Brain microvascular endothelial cell (primary cell): ENCODE measurements around the gene CBL.

ENCODE experiments used
- DNase-seq: peaks from one replicate; pipeline ENCODE4 v3.0.0-alpha.2; 2020
- H3K27ac ChIP-seq: fragments of 250-450 bp; sonication (Bioruptor Pico); 2 replicates; pipeline ENCODE4 v1.5.1; 2020; ENCODE audit warnings: mild to moderate bottlenecking, moderate library complexity
- H3K27me3 ChIP-seq: fragments of 250-450 bp; sonication (Bioruptor Pico); replicated peaks from 2 replicates; pipeline ENCODE4 v1.5.1; 2020; ENCODE audit warnings: mild to moderate bottlenecking
- H3K36me3 ChIP-seq: fragments of 250-450 bp; sonication (Bioruptor Pico); replicated peaks from 2 replicates; pipeline ENCODE4 v1.5.1; 2020; ENCODE audit warnings: mild to moderate bottlenecking
- H3K4me3 ChIP-seq: 2 replicates; pipeline ENCODE4 v1.5.1; 2011; ENCODE audit warnings: low read depth, mild to moderate bottlenecking, control low read depth, low read length, moderate library complexity
- in situ Hi-C: cut with HindIII; loops from 2 replicates; pipeline ENCODE4 v1.10.0; 2017; ENCODE audit warnings: low sequenced_read_pairs, low pct_ligation_motif_present
- TF ChIP-seq, protein P1 (sequence below): IDR thresholded peaks from 2 replicates; pipeline ENCODE4 v1.5.1; 2011; ENCODE audit warnings: low read depth, mild to moderate bottlenecking, moderate library complexity, low read length, control low read depth, inconsistent platforms; ENCODE audit errors: missing control alignments

The CBL gene

DNA sequence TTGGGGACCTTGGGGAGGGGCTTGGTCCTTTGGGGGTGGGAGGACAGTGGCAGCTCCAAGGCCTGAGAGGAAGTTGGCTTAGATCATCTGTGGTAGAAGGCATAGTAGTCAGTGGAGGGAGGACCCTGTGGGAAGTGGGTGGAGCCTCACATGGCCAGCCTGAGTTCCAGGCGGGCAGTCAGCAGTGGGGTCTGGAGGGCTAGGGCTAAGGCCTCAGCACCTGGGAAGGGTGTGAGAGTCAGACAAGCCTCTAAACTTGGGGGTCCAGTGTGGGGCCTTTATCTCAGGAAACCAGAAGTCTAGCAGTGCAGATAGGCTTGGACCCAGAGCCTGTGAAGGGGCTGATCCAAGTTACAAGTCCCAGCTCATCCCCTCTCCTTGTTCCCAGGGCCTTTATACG, 33.6 kb upstream of the CBL start:
- Histone ChIP-seq H3K36me3 (no peaks in the 10 kb centered on the region), H3K27ac (no peak overlapping the region), H3K27me3 (no peaks in the 10 kb centered on the region), H3K4me3 (no peak overlapping the region)
- DNase-seq: no peak
- in situ Hi-C loops: no loop called here
- TF ChIP-seq, protein P1, sequence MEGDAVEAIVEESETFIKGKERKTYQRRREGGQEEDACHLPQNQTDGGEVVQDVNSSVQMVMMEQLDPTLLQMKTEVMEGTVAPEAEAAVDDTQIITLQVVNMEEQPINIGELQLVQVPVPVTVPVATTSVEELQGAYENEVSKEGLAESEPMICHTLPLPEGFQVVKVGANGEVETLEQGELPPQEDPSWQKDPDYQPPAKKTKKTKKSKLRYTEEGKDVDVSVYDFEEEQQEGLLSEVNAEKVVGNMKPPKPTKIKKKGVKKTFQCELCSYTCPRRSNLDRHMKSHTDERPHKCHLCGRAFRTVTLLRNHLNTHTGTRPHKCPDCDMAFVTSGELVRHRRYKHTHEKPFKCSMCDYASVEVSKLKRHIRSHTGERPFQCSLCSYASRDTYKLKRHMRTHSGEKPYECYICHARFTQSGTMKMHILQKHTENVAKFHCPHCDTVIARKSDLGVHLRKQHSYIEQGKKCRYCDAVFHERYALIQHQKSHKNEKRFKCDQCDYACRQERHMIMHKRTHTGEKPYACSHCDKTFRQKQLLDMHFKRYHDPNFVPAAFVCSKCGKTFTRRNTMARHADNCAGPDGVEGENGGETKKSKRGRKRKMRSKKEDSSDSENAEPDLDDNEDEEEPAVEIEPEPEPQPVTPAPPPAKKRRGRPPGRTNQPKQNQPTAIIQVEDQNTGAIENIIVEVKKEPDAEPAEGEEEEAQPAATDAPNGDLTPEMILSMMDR: no peak

DNA sequence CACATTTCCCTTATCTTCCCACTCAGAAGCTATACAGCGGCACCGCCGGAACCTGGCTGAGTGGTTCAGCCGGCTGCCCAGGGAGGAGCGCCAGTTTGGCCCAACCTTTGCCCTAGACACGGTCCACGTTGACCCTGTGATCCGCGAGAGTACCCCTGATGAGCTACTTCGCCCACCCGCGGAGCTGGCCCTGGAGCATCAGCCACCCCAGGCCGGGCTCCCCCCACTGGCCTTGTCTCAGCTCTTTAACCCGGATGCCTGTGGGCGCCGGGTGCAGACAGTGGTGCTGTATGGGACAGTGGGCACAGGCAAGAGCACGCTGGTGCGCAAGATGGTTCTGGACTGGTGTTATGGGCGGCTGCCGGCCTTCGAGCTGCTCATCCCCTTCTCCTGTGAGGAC, 32.7 kb upstream of the CBL start:
- no peak overlapping the region for H3K27ac ChIP-seq
- H3K4me3 ChIP-seq: no peak overlapping the region
- H3K36me3 ChIP-seq: no peaks in the 10 kb centered on the region
- no peak for DNase-seq
- TF ChIP-seq, protein P1: no peak
- in situ Hi-C loops: no loop called here
- no peaks in the 10 kb centered on the region for H3K27me3 ChIP-seq

DNA sequence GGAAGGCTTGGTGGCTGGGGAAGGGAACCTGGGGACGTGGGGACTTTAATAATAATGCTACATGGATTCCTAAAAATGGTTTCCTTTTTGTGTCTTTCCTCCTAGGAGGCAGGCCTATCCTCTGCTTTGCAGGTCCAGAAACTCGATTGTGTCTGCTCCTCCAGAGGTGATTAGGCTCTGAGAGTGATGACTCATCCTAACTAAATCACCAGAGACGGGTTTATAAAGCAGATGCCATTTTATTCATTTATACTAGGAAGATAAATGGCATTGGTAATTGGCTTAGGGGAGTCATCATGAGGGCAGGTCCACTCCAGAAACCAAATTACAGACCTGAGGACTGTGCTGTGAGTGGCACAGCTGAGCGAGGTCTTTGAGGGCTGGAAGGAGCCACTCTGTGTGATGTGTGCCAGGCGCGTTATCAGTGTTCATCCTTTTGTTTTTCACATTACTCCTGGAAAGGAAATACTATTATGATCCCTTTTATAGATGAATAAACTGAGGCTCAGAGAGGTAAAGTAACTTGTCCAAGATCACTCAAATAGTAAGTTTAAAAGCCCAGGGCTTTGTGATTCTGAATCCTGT, 30.6 kb upstream of the CBL start:
- Histone ChIP-seq H3K27ac (no peak overlapping the region), H3K36me3 (no peaks in the 10 kb centered on the region), H3K27me3 (no peaks in the 10 kb centered on the region), H3K4me3 (no peak overlapping the region)
- TF ChIP-seq, protein P1: no peak
- no peak for DNase-seq
- in situ Hi-C loops: no loop called here

DNA sequence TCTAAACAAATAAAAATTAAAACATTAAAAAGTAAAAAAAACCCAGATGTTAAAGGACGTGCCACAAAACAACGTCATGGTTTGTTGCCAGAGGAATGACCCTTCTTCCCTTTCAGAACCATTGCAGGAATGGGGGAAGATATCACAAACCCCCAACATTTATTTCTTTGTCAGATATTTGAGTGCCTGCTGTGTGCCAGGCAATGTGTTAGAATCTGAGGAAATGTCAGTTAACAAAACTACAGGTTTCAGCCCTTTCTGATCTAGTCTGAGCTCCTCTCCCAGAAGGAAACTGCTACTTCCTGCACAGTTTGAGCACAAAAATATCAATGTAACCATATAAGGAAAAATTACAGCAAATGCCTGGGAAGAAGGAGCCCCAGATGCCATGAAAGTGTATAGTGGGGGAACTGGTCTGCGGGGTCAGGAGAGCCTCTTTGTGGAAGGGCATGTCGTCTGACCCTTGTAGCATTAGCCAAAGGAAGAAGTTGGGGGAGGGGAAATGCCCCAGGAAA, 27.9 kb upstream of the CBL start:
- no peaks in the 10 kb centered on the region for H3K36me3 ChIP-seq
- H3K4me3 ChIP-seq: no peak overlapping the region
- TF ChIP-seq, protein P1: no peak
- H3K27me3 ChIP-seq: no peaks in the 10 kb centered on the region
- in situ Hi-C loops: no loop called here
- H3K27ac ChIP-seq: no peak overlapping the region
- no peak for DNase-seq

DNA sequence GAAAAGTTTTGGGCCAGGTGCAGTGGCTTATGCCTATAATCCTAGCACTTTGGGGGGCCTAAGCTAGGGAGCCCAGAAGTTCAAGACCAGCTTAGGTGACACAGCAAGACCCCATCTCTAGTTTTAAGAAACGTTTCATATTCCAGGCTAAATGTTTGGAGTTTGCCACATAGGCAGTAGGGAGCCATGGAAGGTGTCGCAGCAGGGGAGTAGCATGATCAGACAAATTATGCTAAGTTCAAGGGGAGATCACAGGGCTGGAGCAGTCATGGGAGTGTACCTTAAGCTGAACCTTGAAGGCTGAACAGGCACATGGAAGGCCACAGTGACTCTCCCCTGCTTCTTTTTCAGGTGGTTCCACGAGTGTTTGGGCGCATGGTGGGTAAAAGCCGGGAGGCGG, 26.8 kb upstream of the CBL start:
- TF ChIP-seq, protein P1: no peak
- Histone ChIP-seq H3K4me3 (no peak overlapping the region), H3K27me3 (no peaks in the 10 kb centered on the region), H3K36me3 (no peaks in the 10 kb centered on the region), H3K27ac (no peak overlapping the region)
- DNase-seq: no peak
- in situ Hi-C loops: no loop called here

DNA sequence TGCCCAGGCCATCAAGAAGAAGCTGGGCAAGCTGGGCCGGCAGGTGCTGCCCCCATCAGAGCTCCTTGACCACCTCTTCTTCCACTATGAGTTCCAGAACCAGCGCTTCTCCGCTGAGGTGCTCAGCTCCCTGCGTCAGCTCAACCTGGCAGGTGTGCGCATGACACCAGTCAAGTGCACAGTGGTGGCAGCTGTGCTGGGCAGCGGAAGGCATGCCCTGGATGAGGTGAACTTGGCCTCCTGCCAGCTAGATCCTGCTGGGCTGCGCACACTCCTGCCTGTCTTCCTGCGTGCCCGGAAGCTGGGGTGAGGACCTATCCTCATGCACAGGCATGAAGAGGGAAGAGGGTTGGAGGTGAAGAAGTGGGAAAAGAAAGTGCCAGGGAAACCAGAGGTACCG, 26.2 kb upstream of the CBL start:
- Histone ChIP-seq H3K36me3 (no peaks in the 10 kb centered on the region), H3K27ac (no peak overlapping the region), H3K4me3 (no peak overlapping the region), H3K27me3 (no peaks in the 10 kb centered on the region)
- TF ChIP-seq, protein P1: no peak
- DNase-seq: no peak
- in situ Hi-C loops: no loop called here
